GM12878 (cell line): ENCODE results near the gene MEF2D. TPM values are rescaled to one million over a fixed set of nuclear protein-coding genes. Genes with fewer than 3 reads are reported as not detected.

Experiments
- ATF2 ChIP-seq: IDR thresholded peaks from 2 replicates; pipeline ENCODE4 v1.6.1; 2012; ENCODE audit warnings: low read length, inconsistent platforms
- EP300 ChIP-seq, 2 experiments: fragments of 150-350 bp in 1 of 2; IDR thresholded peaks; 2 replicates each; pipeline ENCODE4 v1.6.1; 2011 to 2012; ENCODE audit warnings: low read depth in 2 of 2, low read length in 2 of 2, borderline replicate concordance in 1 of 2, improper control_type of control experiment in 1 of 2, inconsistent platforms in 1 of 2; ENCODE audit not compliant: control insufficient read depth in 1 of 2
- GATAD2B ChIP-seq: fragments of 450-650 bp; conservative IDR thresholded peaks from 2 replicates; pipeline ENCODE4 v1.6.1; 2017; ENCODE audit warnings: low read depth, mild to moderate bottlenecking, moderate library complexity
- HCFC1 ChIP-seq: fragments of 150-350 bp; IDR thresholded peaks from 2 replicates; pipeline ENCODE4 v1.6.1; 2014; ENCODE audit warnings: low read length
- JUNB ChIP-seq: IDR thresholded peaks from 2 replicates; pipeline ENCODE4 v1.6.1; 2016; ENCODE audit warnings: antibody characterized with exemption, mild to moderate bottlenecking
- MTA2 ChIP-seq: fragments of 450-650 bp; IDR thresholded peaks from 2 replicates; pipeline ENCODE4 v1.6.1; 2016; ENCODE audit warnings: low read depth, mild to moderate bottlenecking, moderate library complexity
- NKRF ChIP-seq: fragments of 450-650 bp; conservative IDR thresholded peaks from 2 replicates; pipeline ENCODE4 v1.6.1; 2017; ENCODE audit warnings: mild to moderate bottlenecking, moderate library complexity
- NRF1 ChIP-seq: conservative IDR thresholded peaks from 2 replicates; pipeline ENCODE4 v1.6.1; 2011; ENCODE audit warnings: mild to moderate bottlenecking, low read depth, low read length, improper control_type of control experiment
- PAX5 ChIP-seq: IDR thresholded peaks from 2 replicates; pipeline ENCODE4 v1.6.1; 2011; ENCODE audit warnings: low read depth, low read length, borderline replicate concordance
- PML ChIP-seq: IDR thresholded peaks from 2 replicates; pipeline ENCODE4 v1.6.1; 2012; ENCODE audit warnings: low read length, inconsistent platforms
- POLR2AphosphoS5 ChIP-seq: IDR thresholded peaks from 2 replicates; pipeline ENCODE4 v1.6.1; 2011; ENCODE audit warnings: mild to moderate bottlenecking, low read length, inconsistent platforms
- SMC3 ChIP-seq: IDR thresholded peaks from 2 replicates; pipeline ENCODE4 v1.6.1; 2011; ENCODE audit warnings: low read length, improper control_type of control experiment, borderline replicate concordance
- SPI1 ChIP-seq: IDR thresholded peaks from 2 replicates; pipeline ENCODE4 v1.6.1; 2011; ENCODE audit warnings: low read depth, mild to moderate bottlenecking, low read length, moderate library complexity, borderline replicate concordance; ENCODE audit not compliant: insufficient read depth
- TAF1 ChIP-seq: IDR thresholded peaks from 2 replicates; pipeline ENCODE4 v1.6.1; 2011; ENCODE audit warnings: mild to moderate bottlenecking, low read depth, low read length, borderline replicate concordance
- ZNF274 ChIP-seq: IDR thresholded peaks from one replicate; pipeline ENCODE4 v1.8.0; 2011; ENCODE audit not compliant: insufficient read length, insufficient read depth
- polyA plus RNA-seq, 11 experiments: library from polyadenylated mRNA; depleted of rRNA in 4 of 11; unstranded in 6 of 11; stranded (reverse) in 5 of 11; fragments of >200 nt; fragmentation: Nextera tagmentation in 4 of 11; fragmentation: Illumina TruSeq in 1 of 11; extraction: Ambion mirVana in 4 of 11; extraction: Trizol in 1 of 11; gene quantifications; 1 replicate in 1 of 11; 2 replicates in 10 of 11; pipeline versions ENCODE4 v1.2.1 to v1.2.3, GENCODE V29; 2011 to 2016; ENCODE audit warnings: inconsistent platforms in 2 of 11, missing spikeins in 2 of 11, low read depth in 1 of 11
- total RNA-seq, 4 experiments: library from RNA; depleted of rRNA in 3 of 4; stranded (reverse); fragments of >200 nt in 3 of 4; fragmentation: Illumina TruSeq in 1 of 4; extraction: Trizol in 1 of 4; gene quantifications; 2 replicates each; pipeline versions ENCODE4 v1.2.1 to v1.2.3, GENCODE V29; 2013 to 2021
- TF ChIP-seq, protein P1 (sequence below): fragments of 450-650 bp; IDR thresholded peaks from 2 replicates; pipeline ENCODE4 v1.6.1; 2017; ENCODE audit warnings: mild to moderate bottlenecking, moderate library complexity

MEF2D gene
- total and polyA plus RNA-seq, 10 of the 15 experiments (the other 5 are each of a cell fraction or from before 2014, with no cell fraction given) = 0.61 to 53.0 (median 15.2) TPM

DNA sequence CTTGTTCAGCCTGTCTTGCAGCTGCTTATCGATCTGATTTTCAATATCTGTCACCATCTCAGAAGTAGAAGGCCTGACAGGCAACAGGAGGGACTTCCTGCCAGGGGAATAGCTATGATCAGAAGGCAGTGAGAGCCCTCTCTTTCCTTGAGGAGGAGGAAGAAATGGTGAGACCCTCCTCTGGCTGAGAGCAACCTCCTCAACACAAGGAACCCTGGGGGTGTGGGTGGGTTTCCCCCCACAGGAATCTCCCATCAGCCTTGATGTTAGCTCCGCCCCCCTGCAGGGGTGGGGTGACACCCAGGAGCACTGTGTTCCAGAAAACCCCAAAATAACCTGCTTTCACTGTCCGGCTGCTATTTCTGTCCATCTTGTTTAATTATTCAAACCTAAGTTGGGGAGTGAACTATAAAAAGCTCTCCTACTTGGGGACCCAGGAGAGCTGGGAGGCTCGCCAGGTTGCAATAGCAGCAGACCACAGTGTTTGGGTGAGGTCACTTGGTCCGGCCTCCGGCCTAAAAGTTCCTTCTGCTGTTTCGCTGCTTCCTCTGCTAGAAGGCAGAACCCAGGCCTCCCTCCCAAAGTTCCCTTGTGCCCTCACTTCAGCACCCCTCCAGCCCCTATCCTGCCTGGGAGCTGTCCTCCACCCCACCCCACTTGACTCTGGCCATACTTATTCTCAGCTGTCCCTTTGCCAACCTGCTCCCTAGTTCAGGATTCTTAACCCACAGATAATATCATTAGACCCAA, 7.8 kb upstream of the MEF2D start (continued):
- peak; percentile 23; the same call in 1 of the 2 replicates for TF ChIP-seq NKRF
- peak; percentile 87 for TF ChIP-seq POLR2AphosphoS5
- no peak for TF ChIP-seq ATF2
- peak; percentile 25; the same call in 1 of the 2 replicates for TF ChIP-seq TAF1
- TF ChIP-seq, protein P1, sequence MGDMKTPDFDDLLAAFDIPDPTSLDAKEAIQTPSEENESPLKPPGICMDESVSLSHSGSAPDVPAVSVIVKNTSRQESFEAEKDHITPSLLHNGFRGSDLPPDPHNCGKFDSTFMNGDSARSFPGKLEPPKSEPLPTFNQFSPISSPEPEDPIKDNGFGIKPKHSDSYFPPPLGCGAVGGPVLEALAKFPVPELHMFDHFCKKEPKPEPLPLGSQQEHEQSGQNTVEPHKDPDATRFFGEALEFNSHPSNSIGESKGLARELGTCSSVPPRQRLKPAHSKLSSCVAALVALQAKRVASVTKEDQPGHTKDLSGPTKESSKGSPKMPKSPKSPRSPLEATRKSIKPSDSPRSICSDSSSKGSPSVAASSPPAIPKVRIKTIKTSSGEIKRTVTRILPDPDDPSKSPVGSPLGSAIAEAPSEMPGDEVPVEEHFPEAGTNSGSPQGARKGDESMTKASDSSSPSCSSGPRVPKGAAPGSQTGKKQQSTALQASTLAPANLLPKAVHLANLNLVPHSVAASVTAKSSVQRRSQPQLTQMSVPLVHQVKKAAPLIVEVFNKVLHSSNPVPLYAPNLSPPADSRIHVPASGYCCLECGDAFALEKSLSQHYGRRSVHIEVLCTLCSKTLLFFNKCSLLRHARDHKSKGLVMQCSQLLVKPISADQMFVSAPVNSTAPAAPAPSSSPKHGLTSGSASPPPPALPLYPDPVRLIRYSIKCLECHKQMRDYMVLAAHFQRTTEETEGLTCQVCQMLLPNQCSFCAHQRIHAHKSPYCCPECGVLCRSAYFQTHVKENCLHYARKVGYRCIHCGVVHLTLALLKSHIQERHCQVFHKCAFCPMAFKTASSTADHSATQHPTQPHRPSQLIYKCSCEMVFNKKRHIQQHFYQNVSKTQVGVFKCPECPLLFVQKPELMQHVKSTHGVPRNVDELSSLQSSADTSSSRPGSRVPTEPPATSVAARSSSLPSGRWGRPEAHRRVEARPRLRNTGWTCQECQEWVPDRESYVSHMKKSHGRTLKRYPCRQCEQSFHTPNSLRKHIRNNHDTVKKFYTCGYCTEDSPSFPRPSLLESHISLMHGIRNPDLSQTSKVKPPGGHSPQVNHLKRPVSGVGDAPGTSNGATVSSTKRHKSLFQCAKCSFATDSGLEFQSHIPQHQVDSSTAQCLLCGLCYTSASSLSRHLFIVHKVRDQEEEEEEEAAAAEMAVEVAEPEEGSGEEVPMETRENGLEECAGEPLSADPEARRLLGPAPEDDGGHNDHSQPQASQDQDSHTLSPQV = no peak
- no peak for TF ChIP-seq JUNB
- no peak for TF ChIP-seq SMC3
- TF ChIP-seq GATAD2B = 0 out of 2 replicates have a peak, but pooled peaks have one; percentile 42
- TF ChIP-seq MTA2 = no peak
- TF ChIP-seq PAX5 = peak; percentile 22; the same call in 1 of the 2 replicates
- TF ChIP-seq PML = no peak
- TF ChIP-seq ZNF274 = no peak
- TF ChIP-seq EP300 (IDR thresholded peaks at IDR 0.05; ENCODE audit: borderline replicate concordance in 1 of 2, control insufficient read depth in 1 of 2, low read depth in 2 of 2, low read length in 2 of 2) = no peak
- TF ChIP-seq HCFC1 = no peak
- no peak for TF ChIP-seq NRF1
- no peak for TF ChIP-seq SPI1
